ENCODE data around the gene MAGEA2B.
"Not testable (repeated sequence)": the region's sequence is repeated elsewhere in the genome, so short reads cannot be mapped to it uniquely, and the experiment has no call there.

The MAGEA2B gene

GRCh38 chrX:152733261-152733975 lies 19.0 kb downstream of the MAGEA2B start, which contains the start of the genes CSAG1 and MAGEA12:
Gene CSAG1 (minus strand): TSS chrX:152733721. CDS start chrX:152732460, 1,261 bp downstream.
Gene MAGEA12 (plus strand): TSS chrX:152733757. CDS start chrX:152736162, 2,405 bp downstream.
- no peak within 1 kb of the TSS for H3K4me3 ChIP-seq (ENCODE audit: low read length in 2 of 2)
- no peaks in the 10 kb centered on the region for H3K36me3 ChIP-seq (ENCODE audit: control insufficient read depth in 2 of 2, insufficient read depth in 2 of 2, low read length in 2 of 2)
- no peaks in the 10 kb centered on the region for H3K27me3 ChIP-seq (ENCODE audit: control insufficient read depth in 2 of 2, insufficient read depth in 2 of 2, low read length in 2 of 2)
- no peak within 1 kb of the TSS for H3K9ac ChIP-seq (ENCODE audit: low read depth in 1 of 2, low read length in 2 of 2)
- no peaks in the 10 kb centered on the region for H3K9me3 ChIP-seq (ENCODE audit: control insufficient read depth in 2 of 2, low read length in 2 of 2)
- H3K4me1 ChIP-seq (ENCODE audit: control insufficient read depth in 2 of 2, insufficient read depth in 2 of 2, low read length in 2 of 2) = no peaks in the 10 kb centered on the region
- H3K27ac ChIP-seq (ENCODE audit: low read depth in 2 of 2, low read length in 2 of 2) = no peak within 1 kb of the TSS

DNA sequence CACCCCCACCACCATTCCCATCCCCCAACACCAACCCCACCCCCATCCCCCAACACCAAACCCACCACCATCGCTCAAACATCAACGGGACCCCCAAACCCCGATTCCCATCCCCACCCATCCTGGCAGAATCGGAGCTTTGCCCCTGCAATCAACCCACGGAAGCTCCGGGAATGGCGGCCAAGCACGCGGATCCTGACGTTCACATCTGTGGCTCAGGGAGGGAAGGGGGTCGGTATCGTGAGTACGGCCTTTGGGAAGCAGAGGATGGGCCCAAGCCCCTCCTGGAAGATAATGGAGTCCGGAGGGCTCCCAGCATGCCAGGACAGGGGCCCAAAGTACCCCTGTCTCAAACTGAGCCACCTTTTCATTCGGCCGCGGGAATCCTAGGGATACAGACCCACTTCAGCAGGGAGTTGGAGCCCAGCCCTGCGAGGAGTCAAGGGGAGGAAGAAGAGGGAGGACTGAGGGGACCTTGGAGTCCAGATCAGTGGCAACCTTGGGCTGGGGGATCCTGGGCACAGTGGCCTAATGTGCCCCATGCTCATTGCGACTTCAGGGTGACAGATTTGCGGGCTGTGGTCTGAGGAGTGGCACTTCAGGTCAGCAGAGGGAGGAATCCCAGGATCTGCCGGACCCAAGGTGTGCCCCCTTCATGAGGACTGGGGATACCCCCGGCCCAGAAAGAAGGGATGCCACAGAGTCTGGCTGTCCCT lies 19.9 kb downstream of the MAGEA2B start:
- H3K4me1 ChIP-seq (ENCODE audit: control insufficient read depth in 2 of 2, insufficient read depth in 2 of 2, low read length in 2 of 2); H3K9ac ChIP-seq (ENCODE audit: low read depth in 1 of 2, low read length in 2 of 2): not testable (repeated sequence)

GRCh38 chrX:152735101-152735500 lies 20.7 kb downstream of the MAGEA2B start:
- no peak overlapping the region for H3K4me3 ChIP-seq (ENCODE audit: low read length in 2 of 2)
- H3K4me1 ChIP-seq (ENCODE audit: control insufficient read depth in 2 of 2, insufficient read depth in 2 of 2, low read length in 2 of 2) = no peaks in the 10 kb centered on the region
- H3K9ac ChIP-seq (ENCODE audit: low read depth in 1 of 2, low read length in 2 of 2) = no peak overlapping the region
- no peaks in the 10 kb centered on the region for H3K9me3 ChIP-seq (ENCODE audit: control insufficient read depth in 2 of 2, low read length in 2 of 2)
- no peak overlapping the region for H3K27ac ChIP-seq (ENCODE audit: low read depth in 2 of 2, low read length in 2 of 2)
- H3K36me3 ChIP-seq (ENCODE audit: control insufficient read depth in 2 of 2, insufficient read depth in 2 of 2, low read length in 2 of 2) = no peaks in the 10 kb centered on the region
- no peaks in the 10 kb centered on the region for H3K27me3 ChIP-seq (ENCODE audit: control insufficient read depth in 2 of 2, insufficient read depth in 2 of 2, low read length in 2 of 2)

More for the DNA sequence above, 19.9 kb downstream of the MAGEA2B start:
- not testable (repeated sequence) for H3K4me3 ChIP-seq (ENCODE audit: low read length in 2 of 2); H3K27me3 ChIP-seq (ENCODE audit: control insufficient read depth in 2 of 2, insufficient read depth in 2 of 2, low read length in 2 of 2); H3K36me3 ChIP-seq (ENCODE audit: control insufficient read depth in 2 of 2, insufficient read depth in 2 of 2, low read length in 2 of 2); H3K9me3 ChIP-seq (ENCODE audit: control insufficient read depth in 2 of 2, low read length in 2 of 2); H3K27ac ChIP-seq (ENCODE audit: low read depth in 2 of 2, low read length in 2 of 2)

- no peak overlapping the region for H3K27ac ChIP-seq (ENCODE audit: low read depth in 2 of 2, low read length in 2 of 2)
- no peaks in the 10 kb centered on the region for H3K9me3 ChIP-seq (ENCODE audit: control insufficient read depth in 2 of 2, low read length in 2 of 2)
- no peak overlapping the region for H3K4me3 ChIP-seq (ENCODE audit: low read length in 2 of 2)
- H3K4me1 ChIP-seq (ENCODE audit: control insufficient read depth in 2 of 2, insufficient read depth in 2 of 2, low read length in 2 of 2) = no peaks in the 10 kb centered on the region
- H3K36me3 ChIP-seq (ENCODE audit: control insufficient read depth in 2 of 2, insufficient read depth in 2 of 2, low read length in 2 of 2) = no peaks in the 10 kb centered on the region
- H3K9ac ChIP-seq (ENCODE audit: low read depth in 1 of 2, low read length in 2 of 2) = no peak overlapping the region
- no peaks in the 10 kb centered on the region for H3K27me3 ChIP-seq (ENCODE audit: control insufficient read depth in 2 of 2, insufficient read depth in 2 of 2, low read length in 2 of 2)
Observed at GRCh38 chrX:152735860-152736511, 21.6 kb downstream of the MAGEA2B start.

DNA sequence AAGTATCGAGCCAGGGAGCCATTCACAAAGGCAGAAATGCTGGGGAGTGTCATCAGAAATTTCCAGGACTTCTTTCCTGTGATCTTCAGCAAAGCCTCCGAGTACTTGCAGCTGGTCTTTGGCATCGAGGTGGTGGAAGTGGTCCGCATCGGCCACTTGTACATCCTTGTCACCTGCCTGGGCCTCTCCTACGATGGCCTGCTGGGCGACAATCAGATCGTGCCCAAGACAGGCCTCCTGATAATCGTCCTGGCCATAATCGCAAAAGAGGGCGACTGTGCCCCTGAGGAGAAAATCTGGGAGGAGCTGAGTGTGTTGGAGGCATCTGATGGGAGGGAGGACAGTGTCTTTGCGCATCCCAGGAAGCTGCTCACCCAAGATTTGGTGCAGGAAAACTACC lies 22.1 kb downstream of the MAGEA2B start:
- H3K9ac ChIP-seq (ENCODE audit: low read depth in 1 of 2, low read length in 2 of 2); H3K9me3 ChIP-seq (ENCODE audit: control insufficient read depth in 2 of 2, low read length in 2 of 2); H3K27me3 ChIP-seq (ENCODE audit: control insufficient read depth in 2 of 2, insufficient read depth in 2 of 2, low read length in 2 of 2); H3K4me1 ChIP-seq (ENCODE audit: control insufficient read depth in 2 of 2, insufficient read depth in 2 of 2, low read length in 2 of 2); H3K27ac ChIP-seq (ENCODE audit: low read depth in 2 of 2, low read length in 2 of 2); H3K36me3 ChIP-seq (ENCODE audit: control insufficient read depth in 2 of 2, insufficient read depth in 2 of 2, low read length in 2 of 2); H3K4me3 ChIP-seq (ENCODE audit: low read length in 2 of 2): not testable (repeated sequence)

GRCh38 chrX:152738560-152738959 lies 24.1 kb downstream of the MAGEA2B start:
- no peaks in the 10 kb centered on the region for H3K9me3 ChIP-seq (ENCODE audit: control insufficient read depth in 2 of 2, low read length in 2 of 2)
- no peaks in the 10 kb centered on the region for H3K4me1 ChIP-seq (ENCODE audit: control insufficient read depth in 2 of 2, insufficient read depth in 2 of 2, low read length in 2 of 2)
- H3K36me3 ChIP-seq (ENCODE audit: control insufficient read depth in 2 of 2, insufficient read depth in 2 of 2, low read length in 2 of 2) = no peaks in the 10 kb centered on the region
- H3K27ac ChIP-seq (ENCODE audit: low read depth in 2 of 2, low read length in 2 of 2) = no peak overlapping the region
- H3K9ac ChIP-seq (ENCODE audit: low read depth in 1 of 2, low read length in 2 of 2) = no peak overlapping the region
- H3K27me3 ChIP-seq (ENCODE audit: control insufficient read depth in 2 of 2, insufficient read depth in 2 of 2, low read length in 2 of 2) = no peaks in the 10 kb centered on the region
- no peak overlapping the region for H3K4me3 ChIP-seq (ENCODE audit: low read length in 2 of 2)

DNA sequence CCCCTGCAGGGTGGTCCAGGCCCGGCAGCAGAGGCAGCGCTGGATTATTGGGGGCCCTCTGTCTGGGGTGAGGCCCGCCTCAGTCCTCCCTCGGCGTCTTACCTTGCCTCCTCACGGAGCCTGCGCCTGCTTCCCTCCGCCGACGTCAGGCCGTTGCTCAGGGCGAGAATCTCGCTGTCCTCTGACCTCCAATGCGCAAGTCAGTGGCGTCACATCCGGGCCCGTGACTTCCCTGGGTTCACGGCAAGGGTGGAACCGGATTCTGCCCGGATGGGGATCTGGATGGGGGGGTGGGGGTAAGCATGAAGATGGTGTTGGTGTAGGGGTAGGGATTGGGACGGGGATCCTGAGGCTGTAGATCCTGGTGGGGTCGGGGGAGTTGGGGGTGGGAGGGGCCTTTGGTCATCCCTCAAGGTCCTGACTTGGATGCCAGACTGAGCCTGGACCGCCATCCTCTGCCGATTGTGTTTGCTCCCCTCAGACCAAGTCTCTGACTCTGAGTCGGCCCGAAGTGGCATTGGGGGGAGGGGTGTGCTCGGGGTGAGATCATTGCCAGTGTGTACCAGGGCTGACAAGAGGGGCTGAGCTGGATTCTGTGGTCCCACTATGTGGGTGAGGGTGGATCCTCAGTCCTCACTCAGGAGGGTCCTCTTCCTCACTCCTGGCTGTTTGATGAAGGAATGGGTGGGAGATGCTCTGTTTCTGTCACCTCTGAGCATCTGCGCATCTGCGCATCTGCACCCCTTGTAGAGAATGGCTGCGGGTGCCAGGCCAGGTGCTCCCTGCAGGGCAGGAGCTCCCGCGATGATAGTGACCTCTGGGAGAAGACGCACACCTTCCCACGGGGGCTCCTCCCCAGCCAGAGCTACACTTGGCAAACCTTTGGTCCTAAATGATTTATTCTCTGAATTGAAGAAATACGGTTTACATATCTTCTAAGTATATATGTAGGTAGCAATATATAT lies 39.5 kb downstream of the MAGEA2B start, which contains the start of gene MAGEA2:
Gene MAGEA2, minus strand, starts transcription at position 157 of the 965 bp plus-strand sequence. CDS start 2,479 bp downstream, outside the sequence.
- not testable (repeated sequence) for H3K9me3 ChIP-seq (ENCODE audit: control insufficient read depth in 2 of 2, low read length in 2 of 2); H3K9ac ChIP-seq (ENCODE audit: low read depth in 1 of 2, low read length in 2 of 2); H3K4me1 ChIP-seq (ENCODE audit: control insufficient read depth in 2 of 2, insufficient read depth in 2 of 2, low read length in 2 of 2); H3K27me3 ChIP-seq (ENCODE audit: control insufficient read depth in 2 of 2, insufficient read depth in 2 of 2, low read length in 2 of 2); H3K27ac ChIP-seq (ENCODE audit: low read depth in 2 of 2, low read length in 2 of 2); H3K4me3 ChIP-seq (ENCODE audit: low read length in 2 of 2); H3K36me3 ChIP-seq (ENCODE audit: control insufficient read depth in 2 of 2, insufficient read depth in 2 of 2, low read length in 2 of 2)

- not testable (repeated sequence) for H3K9ac ChIP-seq (ENCODE audit: low read depth in 1 of 2, low read length in 2 of 2); H3K27me3 ChIP-seq (ENCODE audit: control insufficient read depth in 2 of 2, insufficient read depth in 2 of 2, low read length in 2 of 2); H3K4me1 ChIP-seq (ENCODE audit: control insufficient read depth in 2 of 2, insufficient read depth in 2 of 2, low read length in 2 of 2); H3K4me3 ChIP-seq (ENCODE audit: low read length in 2 of 2); H3K9me3 ChIP-seq (ENCODE audit: control insufficient read depth in 2 of 2, low read length in 2 of 2); H3K36me3 ChIP-seq (ENCODE audit: control insufficient read depth in 2 of 2, insufficient read depth in 2 of 2, low read length in 2 of 2); H3K27ac ChIP-seq (ENCODE audit: low read depth in 2 of 2, low read length in 2 of 2)
Observed at GRCh38 chrX:152754871-152755270, 40.4 kb downstream of the MAGEA2B start.

- not testable (repeated sequence) for H3K27me3 ChIP-seq (ENCODE audit: control insufficient read depth in 2 of 2, insufficient read depth in 2 of 2, low read length in 2 of 2); H3K9me3 ChIP-seq (ENCODE audit: control insufficient read depth in 2 of 2, low read length in 2 of 2); H3K4me1 ChIP-seq (ENCODE audit: control insufficient read depth in 2 of 2, insufficient read depth in 2 of 2, low read length in 2 of 2); H3K9ac ChIP-seq (ENCODE audit: low read depth in 1 of 2, low read length in 2 of 2); H3K27ac ChIP-seq (ENCODE audit: low read depth in 2 of 2, low read length in 2 of 2); H3K36me3 ChIP-seq (ENCODE audit: control insufficient read depth in 2 of 2, insufficient read depth in 2 of 2, low read length in 2 of 2); H3K4me3 ChIP-seq (ENCODE audit: low read length in 2 of 2)
Observed at GRCh38 chrX:152758918-152759317, 44.5 kb downstream of the MAGEA2B start, which contains the start of gene CSAG3. Gene CSAG3 (plus strand): TSS chrX:152759218.
